Ovary (tissue), 9 donors: ENCODE data around the gene GTPBP2. TPM values are rescaled to one million over a fixed set of nuclear protein-coding genes. Genes with fewer than 3 reads are reported as not detected.

Experiments used
- DNase-seq, 5 donors: peaks; one replicate each; pipeline ENCODE4 v3.0.0-alpha.2; 2019 to 2020
- H3K27ac ChIP-seq, 2 donors: fragments of 200-600 bp; one replicate each; pipeline versions ENCODE4 v1.5.1 to v1.8.0; 2019 to 2022
- H3K27me3 ChIP-seq: fragments of 200-600 bp; one replicate; pipeline ENCODE4 v1.8.0; 2022
- H3K36me3 ChIP-seq: fragments of 200-600 bp; sonication (generic); one replicate; pipeline ENCODE4 v1.5.1; 2019
- H3K4me1 ChIP-seq: one replicate; pipeline ENCODE4 v1.8.1; 2013; ENCODE audit warnings: mild to moderate bottlenecking, moderate library complexity; ENCODE audit not compliant: insufficient read depth
- H3K4me3 ChIP-seq: fragments of 200-600 bp; sonication (generic); one replicate; pipeline ENCODE4 v1.5.1; 2017
- H3K9me3 ChIP-seq, 2 donors: fragments of 200-600 bp in 1 of 2; sonication (generic) in 1 of 2; one replicate each; pipeline versions ENCODE4 v1.5.1 to v1.8.1; 2013 to 2019; ENCODE audit warnings: mild to moderate bottlenecking in 1 of 2, moderate library complexity in 1 of 2
- EP300 ChIP-seq: sonication (generic); formaldehyde crosslinking; IDR thresholded peaks from one replicate; pipeline ENCODE4 v1.6.1; 2017; ENCODE audit warnings: antibody characterized with exemption
- POLR2A ChIP-seq: fragments of 450-650 bp; IDR thresholded peaks from one replicate; pipeline ENCODE4 v1.6.1; 2017; ENCODE audit warnings: antibody characterized with exemption, mild to moderate bottlenecking, moderate library complexity
- WGBS, 3 donors: extraction: QIAGEN DNeasy Blood & Tissue Kit in 1 of 3; methylation state at CpG; one replicate each; pipeline versions ENCODE4 v1.1.5 to v1.1.7; 2013 to 2017; 5-methylcytosine and 5-hydroxymethylcytosine counted together
- intact Hi-C, 4 donors: fragments of 100-400 bp; cut with DNase I; formaldehyde crosslinking; loops; one replicate each; pipeline versions ENCODE4 v1.11.0 to v1.15.1; 2022 to 2023
- polyA plus RNA-seq, 2 donors: library from polyadenylated mRNA; stranded (reverse); fragments of 200-250 nt in 1 of 2; fragments of 350-450 nt in 1 of 2; fragmentation: Illumina TruSeq in 1 of 2; extraction: RNeasy Lipid Tissue Mini Kit (QIAGEN cat#74804) in 1 of 2; gene quantifications; one replicate each; pipeline ENCODE4 v1.2.3, GENCODE V29; 2013 to 2014
- total RNA-seq, 7 donors: library from RNA; depleted of rRNA in 2 of 7; stranded (reverse); fragments of >200 nt in 2 of 7; fragmentation: NEBNext Ultra II Directional in 3 of 7; extraction: Animal tissue kit (Norgen Biotek cat#: 25700) in 3 of 7; gene quantifications; one replicate each; pipeline versions ENCODE4 v1.1.0 to v1.2.4, GENCODE V29; 2016 to 2023
- TF ChIP-seq, protein P1 (sequence below), 3 donors: fragments of 450-650 bp in 2 of 3; fragments of 200-600 bp in 1 of 3; IDR thresholded peaks; one replicate each; pipeline versions ENCODE4 v1.5.1 to v1.8.0; 2016 to 2022; ENCODE audit warnings: antibody characterized with exemption in 3 of 3, mild to moderate bottlenecking in 1 of 3
- donor health status: DM: no; HTN: no; CAD: no; lungs with moderate emphysema.
- donor health status: DM: no; HTN: no; CAD: no.
- donor health status: Bipolar disorder and iron deficiency.
- donor health status: DM: yes; HTN: yes; CAD: no.
- donor health status: DM: no; HTN: no; CAD: no.
- donor health status: DM: yes; HTN: yes; CAD: no.

The GTPBP2 gene
- total and polyA plus RNA-seq, 9 donors: 24.9 to 60.4 (median 33.1) TPM

DNA sequence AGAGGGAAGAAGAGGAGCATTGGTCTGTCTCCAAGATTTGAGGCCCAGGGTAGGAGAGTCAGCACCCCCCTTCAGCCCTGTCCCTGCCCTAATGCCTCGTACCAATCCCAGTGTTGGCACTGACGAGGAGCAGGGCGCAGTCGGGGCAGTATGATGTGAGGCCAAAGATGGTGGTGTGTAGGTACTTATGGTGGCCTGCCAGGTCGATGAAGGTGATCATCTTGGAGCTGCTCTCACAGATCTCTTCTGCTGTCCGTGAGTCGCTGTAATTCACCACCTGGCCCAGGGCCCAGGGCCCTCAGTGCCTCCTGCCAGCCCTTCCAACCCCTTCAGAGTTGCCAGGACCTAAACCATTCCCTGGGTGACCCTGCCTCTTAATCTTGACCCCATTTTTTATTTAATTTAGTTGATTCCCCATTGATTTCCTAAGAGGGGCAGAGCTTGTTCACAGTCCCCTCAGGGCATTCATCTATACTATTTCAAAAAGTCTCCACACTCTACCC lies 4.2 kb downstream of the GTPBP2 start:
- Histone ChIP-seq H3K36me3 (no peaks in the 10 kb centered on the region), H3K9me3 (no peaks in the 10 kb centered on the region), H3K27me3 (no peaks in the 10 kb centered on the region), H3K4me3 (no peak overlapping the region), H3K4me1 (peaks cover 6% of the 10 kb centered on the region), H3K27ac (no peak overlapping the region)
- WGBS, 3 donors: 83 to 89% (median 88%) methylated on average over 7 of the region's 7 CpGs
- intact Hi-C loops: no loop called here
- DNase-seq: peak in 1 of 5 donors; percentile 35
- no peak for TF ChIP-seq POLR2A
- TF ChIP-seq, protein P1, sequence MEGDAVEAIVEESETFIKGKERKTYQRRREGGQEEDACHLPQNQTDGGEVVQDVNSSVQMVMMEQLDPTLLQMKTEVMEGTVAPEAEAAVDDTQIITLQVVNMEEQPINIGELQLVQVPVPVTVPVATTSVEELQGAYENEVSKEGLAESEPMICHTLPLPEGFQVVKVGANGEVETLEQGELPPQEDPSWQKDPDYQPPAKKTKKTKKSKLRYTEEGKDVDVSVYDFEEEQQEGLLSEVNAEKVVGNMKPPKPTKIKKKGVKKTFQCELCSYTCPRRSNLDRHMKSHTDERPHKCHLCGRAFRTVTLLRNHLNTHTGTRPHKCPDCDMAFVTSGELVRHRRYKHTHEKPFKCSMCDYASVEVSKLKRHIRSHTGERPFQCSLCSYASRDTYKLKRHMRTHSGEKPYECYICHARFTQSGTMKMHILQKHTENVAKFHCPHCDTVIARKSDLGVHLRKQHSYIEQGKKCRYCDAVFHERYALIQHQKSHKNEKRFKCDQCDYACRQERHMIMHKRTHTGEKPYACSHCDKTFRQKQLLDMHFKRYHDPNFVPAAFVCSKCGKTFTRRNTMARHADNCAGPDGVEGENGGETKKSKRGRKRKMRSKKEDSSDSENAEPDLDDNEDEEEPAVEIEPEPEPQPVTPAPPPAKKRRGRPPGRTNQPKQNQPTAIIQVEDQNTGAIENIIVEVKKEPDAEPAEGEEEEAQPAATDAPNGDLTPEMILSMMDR (IDR thresholded peaks at IDR 0.05): no peak
- no peak for TF ChIP-seq EP300

DNA sequence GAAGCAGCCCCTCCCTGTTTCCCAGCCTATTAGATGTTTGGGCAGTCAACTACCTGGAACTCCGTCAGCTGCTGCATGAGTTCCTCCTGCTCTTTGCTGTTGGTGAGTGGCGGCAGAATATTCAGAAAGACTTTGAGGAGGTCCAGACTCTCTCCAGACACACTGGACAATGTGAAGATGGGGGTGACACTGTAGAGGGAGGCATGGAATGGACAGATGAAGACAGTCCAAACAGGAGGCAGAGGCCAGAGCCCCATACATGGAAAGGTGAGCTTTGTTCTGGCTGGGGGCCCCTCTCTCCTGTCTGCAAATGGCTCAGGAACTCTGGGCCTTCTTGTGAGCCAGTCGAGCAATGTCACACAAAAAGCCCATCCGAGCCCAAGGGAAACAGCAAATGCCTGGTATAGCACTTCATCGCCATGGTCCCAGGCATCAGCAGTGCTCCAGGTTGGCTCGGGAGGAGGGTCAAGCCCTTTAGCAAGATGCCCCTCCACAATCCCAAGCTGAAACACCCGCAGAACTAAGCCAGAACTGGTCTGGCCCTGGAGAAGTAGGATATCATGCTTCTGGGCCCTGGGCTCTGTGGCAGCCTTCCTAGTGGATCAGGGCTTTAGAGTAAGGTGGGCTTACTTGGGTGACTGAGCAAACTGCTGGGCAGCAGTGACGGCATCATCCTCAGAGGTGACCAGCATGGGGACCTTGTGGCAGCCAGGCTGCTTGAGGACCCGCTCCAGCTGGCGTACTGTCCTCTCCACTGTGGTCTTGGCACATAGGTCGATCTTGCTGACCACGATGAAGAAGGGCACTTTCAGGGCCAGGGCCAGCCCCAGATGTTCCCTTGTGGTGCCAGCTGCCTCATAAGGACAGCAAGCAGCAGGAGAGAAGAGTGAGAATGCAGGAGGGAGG lies 4.9 kb downstream of the GTPBP2 start:
- peak in 1 of 5 donors; percentile 26 for DNase-seq
- TF ChIP-seq, protein P1 (IDR thresholded peaks at IDR 0.05): no peak
- TF ChIP-seq POLR2A: no peak
- no peak for TF ChIP-seq EP300
- no peak overlapping the region for H3K27ac ChIP-seq
- no peaks in the 10 kb centered on the region for H3K36me3 ChIP-seq
- H3K9me3 ChIP-seq: no peaks in the 10 kb centered on the region
- H3K27me3 ChIP-seq: no peaks in the 10 kb centered on the region
- WGBS, 3 donors: 84 to 89% (median 89%) methylated on average over 12 of the region's 12 CpGs
- no peak overlapping the region for H3K4me3 ChIP-seq
- intact Hi-C loops: no loop called here
- H3K4me1 ChIP-seq: peaks cover 6% of the 10 kb centered on the region

DNA sequence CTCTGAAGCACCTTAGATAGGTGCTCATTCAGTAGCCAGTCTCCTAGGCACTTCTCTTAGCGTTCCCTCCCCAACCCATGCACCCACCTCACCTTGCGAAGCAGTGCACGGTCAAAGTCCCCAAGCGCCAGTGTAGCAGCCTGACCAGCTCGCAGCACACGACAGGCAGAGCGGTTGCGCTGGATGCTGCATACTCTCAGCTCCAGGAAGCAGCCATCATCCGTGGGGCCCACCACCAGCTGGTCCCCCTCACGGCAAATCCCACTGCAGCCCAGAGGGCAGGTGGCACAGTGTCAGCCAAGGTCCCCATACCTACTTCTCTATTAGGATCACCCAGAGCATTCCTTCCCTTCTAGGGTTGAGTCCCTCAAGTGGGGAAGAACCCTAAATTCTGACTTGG lies 6.5 kb downstream of the GTPBP2 start:
- intact Hi-C loops: no loop called here
- H3K4me1 ChIP-seq: peaks cover 4% of the 10 kb centered on the region
- no peaks in the 10 kb centered on the region for H3K9me3 ChIP-seq
- H3K27ac ChIP-seq: no peak overlapping the region
- 95% methylated on average over 10 of the region's 10 CpGs for WGBS, 3 donors
- no peak overlapping the region for H3K4me3 ChIP-seq
- TF ChIP-seq, protein P1 (IDR thresholded peaks at IDR 0.05): no peak
- no peak for TF ChIP-seq POLR2A
- no peak for TF ChIP-seq EP300
- H3K36me3 ChIP-seq: no peaks in the 10 kb centered on the region
- peak in 1 of 5 donors; percentile 19 for DNase-seq
- H3K27me3 ChIP-seq: no peaks in the 10 kb centered on the region

DNA sequence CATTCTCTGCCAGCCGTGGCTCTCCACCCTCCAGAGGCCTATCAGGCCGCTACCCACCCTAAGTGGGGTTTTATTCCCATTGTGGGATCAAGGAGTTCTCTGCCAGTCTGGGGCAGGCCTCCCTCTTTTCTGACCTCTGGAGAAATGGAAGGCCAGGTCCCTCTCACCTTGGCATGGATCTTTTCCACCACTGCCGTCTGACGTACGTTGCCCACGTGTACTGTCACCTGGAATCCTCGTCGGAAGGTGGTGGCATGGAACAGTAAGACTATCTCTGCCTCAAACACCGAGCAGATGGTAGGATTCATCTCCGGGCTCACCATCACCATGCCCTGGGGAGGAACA lies 7.3 kb downstream of the GTPBP2 start:
- H3K27ac ChIP-seq: no peak overlapping the region
- intact Hi-C loops: no loop called here
- no peaks in the 10 kb centered on the region for H3K36me3 ChIP-seq
- peak in 1 of 5 donors; percentile 17 for DNase-seq
- no peaks in the 10 kb centered on the region for H3K4me1 ChIP-seq
- H3K4me3 ChIP-seq: no peak overlapping the region
- TF ChIP-seq, protein P1 (IDR thresholded peaks at IDR 0.05): no peak
- no peak for TF ChIP-seq POLR2A
- TF ChIP-seq EP300: no peak
- WGBS, 3 donors: 89 to 93% (median 89%) methylated on average over 10 of the region's 10 CpGs
- H3K9me3 ChIP-seq: no peaks in the 10 kb centered on the region
- H3K27me3 ChIP-seq: no peaks in the 10 kb centered on the region
